HepG2 (cell line): Measurements from ENCODE around the gene PKD2L1. TPM values are rescaled to one million over a fixed set of nuclear protein-coding genes. Genes with fewer than 3 reads are reported as not detected.

Source experiments
- ATAC-seq: fragments of 200-7000 bp; cut with Tn5 transposase; 3 replicates; pipeline ENCODE4 v1.9.1; 2020; ENCODE audit warnings: mild to moderate bottlenecking, moderate library complexity
- BruUV-seq: library from RNA; stranded (reverse); fragments of 400-500 nt; replicated peaks from 2 replicates; lab custom pipeline; 2021; lab: Mats Ljungman, UMichigan
- CTCF ChIA-PET: fragments of 300-600 bp; formaldehyde crosslinking; extraction: SDS; loops from one replicate; lab custom pipeline; 2021; ENCODE audit warnings: low total read pairs, inconsistent platforms, low intra/inter-chr PET ratio; lab: Yijun Ruan, JAX
- POLR2A ChIA-PET: fragments of 350-600 bp; sonication (Branson Sonifier 250); formaldehyde crosslinking; loops from one replicate; lab custom pipeline; 2020; ENCODE audit warnings: antibody characterized with exemption, inconsistent platforms; lab: Yijun Ruan, JAX
- DNase-seq: peaks from one replicate; pipeline ENCODE4 v3.0.0-alpha.2; 2015; ENCODE audit warnings: low spot score
- FAIRE-seq: peaks from 3 replicates; lab custom pipeline; 2011; peaks lifted over from hg19 to GRCh38; lab: Jason Lieb, UNC
- H2AFZ ChIP-seq: one replicate; pipeline ENCODE4 v1.6.1; 2011; ENCODE audit warnings: low read length, inconsistent platforms
- H3K27ac ChIP-seq: fragments of 300-600 bp; 3 replicates; pipeline ENCODE4 v1.8.0; 2011; ENCODE audit warnings: mixed run types, mild to moderate bottlenecking, mixed read lengths, low read length, inconsistent platforms; ENCODE audit not compliant: insufficient read depth; ENCODE audit errors: extremely low read length
- H3K27me3 ChIP-seq, 2 experiments: fragments of 200-600 bp in 1 of 2; 2 replicates in 1 of 2; 3 replicates in 1 of 2; pipeline versions ENCODE4 v1.6.0 to v1.8.0; 2011; ENCODE audit warnings: low read length in 2 of 2, mild to moderate bottlenecking in 2 of 2, moderate library complexity in 2 of 2, inconsistent platforms in 1 of 2; ENCODE audit not compliant: insufficient read depth in 2 of 2, control insufficient read depth in 1 of 2
- H3K36me3 ChIP-seq, 2 experiments: fragments of 200-600 bp in 1 of 2; replicated peaks in 1 of 2; 2 replicates in 1 of 2; 3 replicates in 1 of 2; pipeline versions ENCODE4 v1.5.1 to v1.8.0; 2011; ENCODE audit warnings: low read length in 2 of 2, inconsistent platforms in 1 of 2; ENCODE audit not compliant: insufficient read depth in 2 of 2, control insufficient read depth in 1 of 2
- H3K4me1 ChIP-seq: 2 replicates; pipeline ENCODE4 v1.5.1; 2012; ENCODE audit warnings: low read length, inconsistent platforms; ENCODE audit not compliant: insufficient read depth
- H3K4me2 ChIP-seq: 2 replicates; pipeline ENCODE4 v1.6.0; 2011; ENCODE audit warnings: low read depth, low read length, inconsistent platforms
- H3K4me3 ChIP-seq, 3 experiments: fragments of 200-600 bp in 1 of 3; sonication (generic), shearing (Covaris generic) in 1 of 3; replicated peaks in 1 of 3; 2 replicates each; pipeline ENCODE4 v1.5.1; 2011 to 2016; ENCODE audit warnings: low read length in 3 of 3, inconsistent platforms in 2 of 3, low read depth in 2 of 3, mild to moderate bottlenecking in 2 of 3, control low read depth in 1 of 3, mixed read lengths in 1 of 3; ENCODE audit not compliant: insufficient read depth in 1 of 3
- H3K79me2 ChIP-seq: one replicate; pipeline ENCODE4 v1.6.1; 2011; ENCODE audit warnings: low read length, inconsistent platforms; ENCODE audit not compliant: insufficient read depth
- H3K9ac ChIP-seq: 2 replicates; pipeline ENCODE4 v1.6.0; 2011; ENCODE audit warnings: mild to moderate bottlenecking, low read depth, low read length, inconsistent platforms; ENCODE audit not compliant: insufficient read depth
- H3K9me3 ChIP-seq: 2 replicates; pipeline ENCODE4 v1.5.1; 2012; ENCODE audit warnings: mild to moderate bottlenecking, low read length
- H4K20me1 ChIP-seq: 2 replicates; pipeline ENCODE4 v1.6.0; 2011; ENCODE audit warnings: inconsistent platforms, mild to moderate bottlenecking, low read length, moderate library complexity; ENCODE audit not compliant: insufficient read depth
- FOSL2 ChIP-seq: sonication (generic); formaldehyde crosslinking; IDR thresholded peaks from 2 replicates; pipeline ENCODE4 v1.4.0; 2020; ENCODE audit warnings: missing genetic modification reagents
- ISX ChIP-seq: sonication (generic); formaldehyde crosslinking; conservative IDR thresholded peaks from 2 replicates; pipeline ENCODE4 v1.5.0; 2020; ENCODE audit warnings: missing genetic modification reagents
- KAT2B ChIP-seq: fragments of 150-350 bp; IDR thresholded peaks from 2 replicates; pipeline ENCODE4 v1.6.1; 2014; ENCODE audit warnings: low read depth, low read length, borderline replicate concordance
- MBNL3 ChIP-seq: fragments of 250-450 bp; sonication (Bioruptor Pico); conservative IDR thresholded peaks from 2 replicates; pipeline ENCODE4 v1.8.0; 2022; ENCODE audit warnings: mild to moderate bottlenecking, inconsistent platforms
- MEF2D ChIP-seq: sonication (generic); formaldehyde crosslinking; IDR thresholded peaks from 2 replicates; pipeline ENCODE4 v1.5.1; 2020; ENCODE audit warnings: mild to moderate bottlenecking, missing genetic modification reagents
- NCOR1 ChIP-seq: fragments of 200-600 bp; sonication (generic); IDR thresholded peaks from 2 replicates; pipeline ENCODE4 v1.7.0; 2017; ENCODE audit warnings: antibody characterized with exemption, low read length, borderline replicate concordance
- NRL ChIP-seq: sonication (generic); formaldehyde crosslinking; IDR thresholded peaks from 2 replicates; pipeline ENCODE4 v1.5.0; 2020; ENCODE audit warnings: missing genetic modification reagents, mild to moderate bottlenecking, moderate library complexity, borderline replicate concordance
- PTBP1 ChIP-seq: fragments of 200-400 bp; formaldehyde crosslinking; IDR thresholded peaks from 2 replicates; pipeline ENCODE4 v1.6.1; 2018; ENCODE audit warnings: low read length, low read depth; ENCODE audit not compliant: poor library complexity, severe bottlenecking
- ZNF329 ChIP-seq: sonication (generic); formaldehyde crosslinking; IDR thresholded peaks from 2 replicates; pipeline ENCODE4 v1.9.0; 2021; ENCODE audit warnings: low read depth, mild to moderate bottlenecking, missing genetic modification reagents
- ZNF549 ChIP-seq: sonication (generic); formaldehyde crosslinking; IDR thresholded peaks from 2 replicates; pipeline ENCODE4 v1.5.0; 2020; ENCODE audit warnings: missing genetic modification reagents
- WGBS: methylation state at CpG from one replicate; pipeline ENCODE4 v1.1.6; 2017; ENCODE audit warnings: low lambda C conversion rate; 5-methylcytosine and 5-hydroxymethylcytosine counted together
- in situ Hi-C: cut with HindIII; loops from 2 replicates; pipeline ENCODE4 v1.10.0; 2017; ENCODE audit warnings: low pct_unique_long_range_greater_than_20kb; ENCODE audit not compliant: extremely low pct_ligation_motif_present
- intact Hi-C: fragments of 100-400 bp; cut with micrococcal nuclease; formaldehyde crosslinking; loops from one replicate; pipeline ENCODE4 v1.10.0; 2022; ENCODE audit not compliant: unreplicated experiment
- polyA plus RNA-seq, 8 experiments: library from polyadenylated mRNA; depleted of rRNA in 3 of 8; stranded (reverse) in 7 of 8; unstranded in 1 of 8; fragments of >200 nt; fragmentation: Illumina TruSeq in 4 of 8; extraction: Trizol in 4 of 8; gene quantifications; 2 replicates each; pipeline versions ENCODE4 v1.2.1 to v1.2.3, GENCODE V29; 2011 to 2016; ENCODE audit warnings: low read depth in 4 of 8, missing spikeins in 1 of 8, mixed read lengths in 1 of 8; ENCODE audit not compliant: insufficient read depth in 1 of 8
- total RNA-seq, 5 experiments: library from RNA; depleted of rRNA; stranded (reverse); fragments of >200 nt; fragmentation: Illumina TruSeq; extraction: Trizol; gene quantifications; 2 replicates each; pipeline ENCODE4 v1.2.3, GENCODE V29; 2016; ENCODE audit warnings: low read depth in 1 of 5
- TF ChIP-seq, protein P1 (sequence below): sonication (generic); formaldehyde crosslinking; IDR thresholded peaks from 2 replicates; pipeline ENCODE4 v1.4.0; 2020; ENCODE audit warnings: mild to moderate bottlenecking, missing genetic modification reagents
- TF ChIP-seq, protein P2 (sequence below): sonication (generic); formaldehyde crosslinking; IDR thresholded peaks from 2 replicates; pipeline ENCODE4 v1.5.0; 2020; ENCODE audit warnings: missing genetic modification reagents
- TF ChIP-seq, protein P3 (sequence below): sonication (generic); formaldehyde crosslinking; IDR thresholded peaks from 2 replicates; pipeline ENCODE4 v1.5.1; 2020; ENCODE audit warnings: missing genetic modification reagents, mild to moderate bottlenecking, borderline replicate concordance

Gene PKD2L1
- total and polyA plus RNA-seq, 2 of the 13 experiments (the other 11 are each of a cell fraction or from before 2014, with no cell fraction given) = 0.07 to 0.15 TPM

DNA sequence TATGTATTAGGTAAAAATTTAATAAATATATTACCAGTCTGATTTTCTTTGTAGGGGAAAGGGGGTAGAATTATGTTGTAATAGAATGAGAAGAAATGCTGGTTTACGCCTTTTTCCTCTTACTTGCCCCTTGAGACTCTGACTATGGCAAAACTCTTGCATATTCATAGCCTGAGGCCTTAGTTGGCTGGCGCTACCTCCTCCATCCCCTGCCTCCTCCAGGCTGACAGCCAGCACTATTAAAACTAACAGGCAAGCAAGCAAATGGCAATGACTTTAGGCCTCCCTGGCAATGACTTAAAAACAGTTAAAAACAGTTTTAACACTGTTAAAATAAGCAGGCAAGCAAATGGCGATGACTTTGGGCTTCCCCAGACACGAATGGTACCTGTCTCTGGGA is 14.4 kb downstream of the PKD2L1 start (continued):
- TF ChIP-seq, protein P1, sequence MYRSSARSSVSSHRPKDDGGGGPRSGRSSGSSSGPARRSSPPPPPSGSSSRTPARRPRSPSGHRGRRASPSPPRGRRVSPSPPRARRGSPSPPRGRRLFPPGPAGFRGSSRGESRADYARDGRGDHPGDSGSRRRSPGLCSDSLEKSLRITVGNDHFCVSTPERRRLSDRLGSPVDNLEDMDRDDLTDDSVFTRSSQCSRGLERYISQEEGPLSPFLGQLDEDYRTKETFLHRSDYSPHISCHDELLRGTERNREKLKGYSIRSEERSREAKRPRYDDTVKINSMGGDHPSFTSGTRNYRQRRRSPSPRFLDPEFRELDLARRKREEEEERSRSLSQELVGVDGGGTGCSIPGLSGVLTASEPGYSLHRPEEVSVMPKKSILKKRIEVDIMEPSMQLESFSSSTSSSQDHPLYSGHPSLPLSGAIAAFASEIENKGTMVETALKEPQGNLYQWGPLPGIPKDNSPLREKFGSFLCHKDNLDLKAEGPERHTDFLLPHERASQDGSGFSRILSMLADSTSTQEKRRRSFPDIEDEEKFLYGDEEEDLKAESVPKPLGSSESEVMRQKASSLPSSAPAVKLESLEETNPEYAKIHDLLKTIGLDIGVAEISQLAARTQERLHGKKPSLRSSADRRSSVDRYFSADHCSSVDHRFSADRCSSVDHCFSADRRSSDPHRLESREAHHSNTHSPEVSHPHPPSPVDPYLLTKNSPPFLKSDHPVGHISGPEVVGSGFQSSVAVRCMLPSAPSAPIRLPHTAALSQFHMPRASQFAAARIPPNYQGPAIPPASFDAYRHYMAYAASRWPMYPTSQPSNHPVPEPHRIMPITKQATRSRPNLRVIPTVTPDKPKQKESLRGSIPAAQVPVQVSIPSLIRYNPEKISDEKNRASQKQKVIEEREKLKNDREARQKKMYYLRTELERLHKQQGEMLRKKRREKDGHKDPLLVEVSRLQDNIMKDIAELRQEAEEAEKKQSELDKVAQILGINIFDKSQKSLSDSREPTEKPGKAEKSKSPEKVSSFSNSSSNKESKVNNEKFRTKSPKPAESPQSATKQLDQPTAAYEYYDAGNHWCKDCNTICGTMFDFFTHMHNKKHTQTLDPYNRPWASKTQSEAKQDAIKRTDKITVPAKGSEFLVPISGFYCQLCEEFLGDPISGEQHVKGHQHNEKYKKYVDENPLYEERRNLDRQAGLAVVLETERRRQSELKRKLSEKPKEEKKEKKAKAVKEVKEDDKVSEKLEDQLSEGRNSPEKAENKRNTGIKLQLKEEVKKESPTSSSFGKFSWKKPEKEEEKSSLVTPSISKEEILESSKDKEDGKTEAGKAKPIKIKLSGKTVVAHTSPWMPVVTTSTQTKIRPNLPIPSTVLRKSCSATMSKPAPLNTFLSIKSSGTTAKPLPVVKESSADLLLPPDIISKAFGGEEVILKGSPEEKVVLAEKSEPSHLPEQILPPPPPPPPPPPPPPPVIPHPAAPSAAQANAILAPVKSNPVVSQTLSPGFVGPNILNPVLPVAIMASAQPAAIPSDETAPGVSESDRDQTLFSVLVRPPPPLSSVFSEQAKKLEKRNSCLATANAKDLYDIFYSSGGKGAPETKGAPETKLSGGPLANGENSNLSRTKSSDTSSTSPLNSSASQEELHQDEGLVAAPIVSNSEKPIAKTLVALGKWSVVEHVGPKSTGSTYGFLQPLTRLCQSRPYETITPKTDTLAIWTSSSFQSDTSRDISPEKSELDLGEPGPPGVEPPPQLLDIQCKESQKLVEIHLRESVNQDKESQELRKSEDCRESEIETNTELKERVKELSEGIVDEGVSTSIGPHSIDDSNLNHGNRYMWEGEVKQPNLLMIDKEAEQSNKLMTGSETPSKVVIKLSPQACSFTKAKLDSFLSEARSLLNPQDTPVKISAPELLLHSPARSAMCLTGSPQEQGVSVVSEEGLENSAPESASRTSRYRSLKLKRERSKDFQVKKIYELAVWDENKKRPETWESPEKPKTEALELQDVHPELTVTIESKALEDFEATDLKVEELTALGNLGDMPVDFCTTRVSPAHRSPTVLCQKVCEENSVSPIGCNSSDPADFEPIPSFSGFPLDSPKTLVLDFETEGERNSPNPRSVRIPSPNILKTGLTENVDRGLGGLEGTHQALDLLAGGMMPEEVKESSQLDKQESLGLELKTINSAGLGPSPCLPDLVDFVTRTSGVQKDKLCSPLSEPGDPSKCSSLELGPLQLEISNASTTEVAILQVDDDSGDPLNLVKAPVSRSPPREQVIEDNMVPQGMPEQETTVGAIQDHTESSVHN (CRISPR knock-in tag) = no peak
- no peak for TF ChIP-seq NCOR1

DNA sequence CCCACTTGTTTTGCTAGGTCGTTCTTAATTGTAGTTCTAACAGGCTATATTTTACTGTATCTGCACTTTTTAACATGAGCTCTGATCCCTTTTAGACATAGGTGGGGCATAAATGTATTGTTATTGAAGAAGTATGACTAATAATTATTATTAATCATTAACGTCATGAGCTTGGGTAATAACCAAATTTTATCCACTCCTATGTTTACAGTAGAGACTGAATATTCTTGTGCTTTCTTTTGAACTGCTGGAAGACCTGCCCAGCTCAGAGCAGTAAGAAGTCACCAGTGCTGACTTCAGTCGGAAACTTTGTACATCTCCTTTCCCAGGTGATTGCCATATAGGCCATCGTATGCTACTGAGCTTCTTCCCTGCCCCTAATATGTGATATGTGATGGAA is 18.7 kb downstream of the PKD2L1 start:
- ChIA-PET CTCF (no interaction called here), POLR2A (no interaction called here)
- Histone ChIP-seq H3K4me2 (no peak overlapping the region), H3K79me2 (no peaks in the 10 kb centered on the region), H3K27ac (no peak overlapping the region), H3K9ac (no peak overlapping the region), H4K20me1 (no peaks in the 10 kb centered on the region), H3K36me3 (no peaks in the 10 kb centered on the region), H3K9me3 (no peaks in the 10 kb centered on the region), H3K4me1 (peaks cover 8% of the 10 kb centered on the region), H2AFZ (no peak overlapping the region), H3K27me3 (no peaks in the 10 kb centered on the region; a peak in 1 of 5 replicates), H3K4me3 (no peak overlapping the region)
- intact Hi-C loops (no loop called here), in situ Hi-C loops (no loop called here)
- DNase-seq (no peak), ATAC-seq (no peak), FAIRE-seq (no peak)
- BruUV-seq = no TSS peak
- under 1% methylated on average over 4 of the region's 4 CpGs for WGBS
- TF ChIP-seq ZNF549 (CRISPR knock-in tag) (no peak), ISX (CRISPR knock-in tag) (no peak), NRL (no peak), PTBP1 (no peak), ZNF329 (CRISPR knock-in tag) (no peak), MBNL3 (no peak), MEF2D (no peak), KAT2B (no peak), FOSL2 (CRISPR knock-in tag) (no peak)
- TF ChIP-seq, protein P2, sequence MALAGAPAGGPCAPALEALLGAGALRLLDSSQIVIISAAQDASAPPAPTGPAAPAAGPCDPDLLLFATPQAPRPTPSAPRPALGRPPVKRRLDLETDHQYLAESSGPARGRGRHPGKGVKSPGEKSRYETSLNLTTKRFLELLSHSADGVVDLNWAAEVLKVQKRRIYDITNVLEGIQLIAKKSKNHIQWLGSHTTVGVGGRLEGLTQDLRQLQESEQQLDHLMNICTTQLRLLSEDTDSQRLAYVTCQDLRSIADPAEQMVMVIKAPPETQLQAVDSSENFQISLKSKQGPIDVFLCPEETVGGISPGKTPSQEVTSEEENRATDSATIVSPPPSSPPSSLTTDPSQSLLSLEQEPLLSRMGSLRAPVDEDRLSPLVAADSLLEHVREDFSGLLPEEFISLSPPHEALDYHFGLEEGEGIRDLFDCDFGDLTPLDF (CRISPR knock-in tag) = no peak
- TF ChIP-seq, protein P3, sequence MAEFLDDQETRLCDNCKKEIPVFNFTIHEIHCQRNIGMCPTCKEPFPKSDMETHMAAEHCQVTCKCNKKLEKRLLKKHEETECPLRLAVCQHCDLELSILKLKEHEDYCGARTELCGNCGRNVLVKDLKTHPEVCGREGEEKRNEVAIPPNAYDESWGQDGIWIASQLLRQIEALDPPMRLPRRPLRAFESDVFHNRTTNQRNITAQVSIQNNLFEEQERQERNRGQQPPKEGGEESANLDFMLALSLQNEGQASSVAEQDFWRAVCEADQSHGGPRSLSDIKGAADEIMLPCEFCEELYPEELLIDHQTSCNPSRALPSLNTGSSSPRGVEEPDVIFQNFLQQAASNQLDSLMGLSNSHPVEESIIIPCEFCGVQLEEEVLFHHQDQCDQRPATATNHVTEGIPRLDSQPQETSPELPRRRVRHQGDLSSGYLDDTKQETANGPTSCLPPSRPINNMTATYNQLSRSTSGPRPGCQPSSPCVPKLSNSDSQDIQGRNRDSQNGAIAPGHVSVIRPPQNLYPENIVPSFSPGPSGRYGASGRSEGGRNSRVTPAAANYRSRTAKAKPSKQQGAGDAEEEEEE (CRISPR knock-in tag) = no peak
